ENCODE results near the gene DCAF17.
A peak's percentile ranks its signal among the peaks of the same experiment; 100 is the strongest.
"Not testable (repeated sequence)": the region's sequence is repeated elsewhere in the genome, so short reads cannot be mapped to it uniquely, and the experiment has no call there.

The DCAF17 gene

GRCh38 chr2:171515672-171516298 is 81.8 kb downstream of the DCAF17 start:
- no peak for DNase-seq

DNA sequence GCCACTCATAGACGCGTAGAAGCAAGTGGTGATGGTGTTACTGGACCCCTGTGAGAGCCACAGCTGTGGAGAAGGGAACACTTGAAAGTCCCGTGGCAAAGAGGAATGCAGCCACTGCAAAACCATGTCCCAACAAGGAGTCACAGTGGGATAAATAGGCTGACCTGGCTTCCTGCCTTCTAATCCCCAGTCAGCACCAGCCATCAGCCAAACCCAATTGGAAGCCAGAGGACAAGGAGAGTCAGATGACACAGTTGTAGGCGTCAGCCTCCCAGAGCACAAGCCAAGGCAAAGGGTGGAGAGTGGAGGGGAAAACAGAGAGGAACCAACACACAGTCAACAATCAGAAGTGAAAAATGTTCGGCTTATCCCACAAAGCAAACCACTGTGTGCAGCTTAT is 82.8 kb downstream of the DCAF17 start:
- DNase-seq = no peak

- no peak for DNase-seq
Measured at GRCh38 chr2:171520471-171520870, 86.4 kb downstream of the DCAF17 start.

GRCh38 chr2:171521361-171522051 is 87.5 kb downstream of the DCAF17 start:
- no peak for DNase-seq

DNA sequence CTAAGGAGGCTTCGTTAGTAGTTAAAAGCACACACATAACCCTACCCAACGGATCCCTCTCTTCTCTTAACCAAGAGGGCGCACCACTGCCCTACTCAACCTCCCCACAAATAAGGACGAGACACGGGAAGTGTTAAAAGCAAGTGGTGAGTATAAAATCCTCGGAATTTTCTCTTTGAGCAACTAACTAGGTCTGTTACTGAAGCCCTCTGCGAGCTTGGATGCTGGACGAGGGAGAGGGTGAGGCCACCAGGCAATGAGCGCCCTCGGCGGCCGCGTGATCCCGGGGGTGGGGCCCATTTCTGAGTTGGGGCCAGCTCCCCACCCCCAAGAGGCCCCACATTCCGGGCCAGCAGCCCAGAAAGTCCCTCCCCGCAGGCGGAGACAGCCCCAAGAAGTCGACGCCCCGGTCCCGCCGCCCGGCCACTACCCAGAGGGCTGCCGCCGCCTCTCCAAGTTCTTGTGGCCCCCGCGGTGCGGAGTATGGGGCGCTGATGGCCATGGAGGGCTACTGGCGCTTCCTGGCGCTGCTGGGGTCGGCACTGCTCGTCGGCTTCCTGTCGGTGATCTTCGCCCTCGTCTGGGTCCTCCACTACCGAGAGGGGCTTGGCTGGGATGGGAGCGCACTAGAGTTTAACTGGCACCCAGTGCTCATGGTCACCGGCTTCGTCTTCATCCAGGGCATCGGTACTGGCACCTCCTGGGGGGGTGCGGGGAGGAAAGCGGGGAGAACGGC is 88.2 kb downstream of the DCAF17 start, which contains the start of gene CYBRD1:
TSS of gene CYBRD1 (plus strand) at position 423 of the 736 bp plus-strand sequence. CDS start at position 495, 72 bp downstream.
- DNase-seq = peak; percentile 2 to 3

DNA sequence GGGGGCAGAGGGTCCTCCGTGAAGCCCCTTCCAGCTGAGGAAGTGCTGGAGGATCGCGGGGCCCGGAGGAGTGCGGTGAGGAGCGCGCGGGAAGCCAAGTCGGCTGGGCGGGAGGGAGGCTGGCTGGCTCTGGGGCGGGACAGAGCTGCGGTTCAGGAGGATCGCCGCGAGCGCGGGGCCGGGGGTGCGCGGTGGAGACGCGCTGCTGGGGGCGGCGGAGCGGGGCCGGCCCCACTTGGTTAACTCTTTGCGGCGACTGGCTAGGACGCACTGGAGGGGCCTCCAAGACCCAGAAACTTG is 88.7 kb downstream of the DCAF17 start:
- DNase-seq = peak in 1 of 2 donors; percentile 1

GRCh38 chr2:171523088-171524017 is 89.3 kb downstream of the DCAF17 start:
- peak in 1 of 2 donors; percentile 7 for DNase-seq

DNA sequence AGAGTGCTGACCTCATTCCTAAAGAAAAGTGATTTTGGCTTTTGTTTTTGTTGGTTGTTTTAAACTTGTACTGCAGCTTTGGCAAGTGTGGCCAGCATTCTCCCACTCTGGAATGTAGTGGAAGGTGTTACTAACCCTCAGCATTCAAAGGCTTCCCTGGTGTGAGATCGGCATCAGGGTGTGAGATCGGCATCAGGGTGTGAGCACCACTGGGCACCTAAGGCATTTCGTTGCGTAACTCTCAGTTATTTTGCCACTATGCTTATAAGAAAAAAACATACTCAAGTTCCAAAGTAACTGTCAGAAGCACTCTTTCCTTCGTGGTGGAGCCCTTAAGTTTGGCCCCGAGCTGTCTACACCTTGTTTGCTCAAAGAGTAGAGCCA is 90.0 kb downstream of the DCAF17 start:
- no peak for DNase-seq

- DNase-seq = no peak
Measured at GRCh38 chr2:171529914-171530313, 95.9 kb downstream of the DCAF17 start.

DNA sequence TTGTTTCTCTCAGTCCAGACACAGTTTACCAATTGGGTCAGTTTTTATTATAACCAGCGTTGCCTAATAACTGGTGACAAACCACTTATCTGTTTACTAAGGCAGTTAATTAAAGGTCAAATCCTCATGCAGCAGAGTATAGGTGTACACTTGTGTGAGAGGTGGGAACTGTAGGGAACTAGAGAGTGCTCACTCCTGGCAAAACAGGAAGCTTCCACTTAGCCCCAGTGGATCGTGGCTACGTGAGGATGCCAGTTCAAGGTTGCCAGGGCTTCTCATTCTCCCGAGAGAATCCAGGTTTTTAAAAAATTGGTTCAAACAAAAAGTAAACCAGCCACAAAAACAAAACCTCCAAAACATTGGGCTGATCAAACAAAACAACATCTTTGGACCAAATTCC is 96.4 kb downstream of the DCAF17 start:
- DNase-seq = no peak

DNA sequence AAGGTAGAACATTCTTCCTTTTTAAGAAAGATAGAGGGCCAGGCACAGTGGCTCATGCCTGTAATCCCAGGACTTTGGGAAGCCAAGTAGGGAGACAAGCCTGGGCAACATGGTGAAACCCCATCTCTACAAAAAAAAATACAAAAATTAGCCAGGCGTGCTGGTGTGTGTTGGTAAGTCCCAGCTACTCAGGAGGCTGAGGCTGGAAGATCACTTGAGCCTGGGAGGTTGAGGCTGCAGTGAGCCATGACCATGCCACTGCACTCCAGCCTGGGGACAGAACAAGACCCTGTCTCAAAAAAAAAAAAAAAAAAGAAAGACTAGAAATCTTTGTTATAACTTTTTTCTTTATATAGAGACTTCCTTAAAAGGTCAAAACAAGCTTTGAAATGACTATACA is 96.8 kb downstream of the DCAF17 start:
- DNase-seq = not testable (repeated sequence)

- DNase-seq = no peak
Measured at GRCh38 chr2:171531291-171531690, 97.3 kb downstream of the DCAF17 start.

GRCh38 chr2:171531836-171532450 is 97.9 kb downstream of the DCAF17 start:
- DNase-seq = no peak

GRCh38 chr2:171533331-171533730 is 99.3 kb downstream of the DCAF17 start:
- DNase-seq = no peak
